Measurements from ENCODE around the gene MAP3K14.

MAP3K14 gene

DNA sequence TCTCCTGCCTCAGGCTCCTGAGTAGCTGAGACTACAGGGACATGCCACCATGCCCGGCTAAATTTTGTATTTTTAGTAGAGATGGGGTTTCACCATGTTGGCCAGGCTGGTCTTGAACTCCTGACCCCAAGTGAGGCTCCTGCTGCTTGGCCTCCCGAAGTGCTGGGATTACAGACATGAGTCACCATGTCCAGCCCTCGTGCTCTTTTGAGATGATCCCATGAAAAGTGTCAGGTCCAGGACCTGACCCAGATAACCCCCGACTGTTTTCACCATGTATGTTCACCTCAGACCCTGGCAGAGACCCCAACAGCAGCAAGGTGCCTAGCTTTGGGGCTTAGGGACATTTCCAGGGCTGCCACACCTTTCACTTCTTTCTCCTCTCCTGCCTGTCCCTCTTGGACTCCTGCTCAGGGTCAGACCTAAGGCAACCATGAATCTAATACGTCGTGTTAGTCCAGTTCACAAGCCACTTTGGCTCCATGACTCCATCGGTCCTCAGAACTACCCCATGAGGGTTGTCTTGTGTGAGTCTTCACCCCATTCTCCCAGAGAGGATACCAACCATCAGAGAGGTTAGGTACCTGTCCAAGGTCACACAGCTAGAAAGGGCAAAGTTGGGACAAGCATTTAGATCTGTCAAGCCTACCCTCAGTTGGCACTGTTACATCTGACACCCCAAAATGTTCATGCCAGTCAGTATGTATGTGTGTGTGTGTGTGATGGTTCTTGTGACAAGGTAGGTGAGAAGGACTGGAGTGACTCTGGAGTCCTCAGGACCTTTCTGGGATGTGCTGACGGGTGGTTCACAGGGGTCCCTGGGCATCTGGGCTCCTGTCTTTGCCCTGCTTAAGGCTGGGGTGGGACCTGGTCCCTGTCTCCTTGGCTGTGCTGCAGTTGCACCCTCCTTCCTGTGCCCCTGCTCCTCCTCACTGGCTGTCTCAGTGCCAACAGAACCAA lies 23.1 kb upstream of the MAP3K14 start:
- FAIRE-seq: no peak
- no peak for DNase-seq (ENCODE audit: low spot score)

DNA sequence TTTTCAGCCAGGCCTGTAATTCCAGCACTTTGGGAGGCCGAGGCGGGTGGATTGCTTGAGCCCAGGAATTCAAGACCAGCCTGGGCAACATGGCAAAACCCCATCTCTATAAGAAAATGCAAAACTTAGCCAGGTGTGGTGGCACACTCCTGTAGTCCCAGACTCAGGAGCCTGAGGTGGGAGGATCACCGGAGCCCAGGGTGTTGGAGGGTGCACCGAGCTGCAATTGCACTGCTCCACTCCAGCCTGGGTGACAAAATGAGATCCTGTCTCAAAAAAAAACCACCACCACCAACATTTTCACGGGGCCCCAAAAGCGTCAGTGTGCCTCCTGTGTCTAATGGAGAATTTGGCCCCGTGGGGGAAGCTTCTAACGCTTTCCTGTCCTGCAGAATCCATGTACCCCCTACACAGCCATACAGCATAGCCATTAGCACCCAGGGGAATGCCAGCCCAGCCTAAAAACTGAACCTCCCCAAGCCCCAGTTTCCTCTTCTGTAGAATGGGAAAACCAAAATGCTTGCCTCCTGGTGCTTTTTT lies 22.2 kb upstream of the MAP3K14 start:
- no peak for FAIRE-seq

DNA sequence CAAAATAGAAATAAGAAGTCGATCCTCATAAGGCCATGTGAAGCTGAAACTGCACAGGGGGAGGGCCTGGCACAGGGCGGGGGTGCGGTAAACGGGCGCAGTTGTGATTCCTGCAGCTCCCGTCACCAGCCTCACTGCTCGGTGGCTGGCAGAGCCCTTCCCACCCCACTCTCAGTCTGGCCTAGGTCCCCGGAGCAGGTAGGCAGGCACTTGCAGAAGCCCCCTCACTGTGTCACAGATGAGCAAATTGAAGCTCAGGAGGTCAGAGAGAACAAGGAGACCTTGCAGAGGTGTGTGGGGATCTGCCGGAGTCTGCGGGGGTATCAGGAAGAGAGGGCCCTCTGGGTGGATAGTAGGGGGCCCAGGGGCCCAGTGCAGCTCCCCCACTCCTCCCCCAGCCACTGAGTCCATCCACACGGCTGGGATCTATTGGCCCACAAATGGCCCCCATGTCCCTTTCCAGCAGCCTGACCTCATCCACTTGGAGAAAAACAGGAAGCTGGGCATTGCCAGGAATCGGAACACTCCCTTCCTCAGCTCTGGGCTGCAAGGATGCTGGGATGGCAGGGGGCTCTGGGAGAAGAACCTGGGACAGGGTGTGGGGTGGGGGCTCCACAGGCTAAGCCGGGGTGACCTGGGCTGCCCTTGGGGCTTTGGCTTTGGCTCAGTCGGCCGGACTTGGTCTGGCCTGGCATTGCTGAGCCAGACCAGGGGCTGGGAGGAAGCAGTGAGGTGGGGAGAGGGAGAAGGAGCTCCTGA lies 21.4 kb upstream of the MAP3K14 start:
- FAIRE-seq: no peak
- no peak for DNase-seq (ENCODE audit: low spot score)

More for the DNA sequence above, 22.2 kb upstream of the MAP3K14 start:
- no peak for DNase-seq (ENCODE audit: low spot score)

DNA sequence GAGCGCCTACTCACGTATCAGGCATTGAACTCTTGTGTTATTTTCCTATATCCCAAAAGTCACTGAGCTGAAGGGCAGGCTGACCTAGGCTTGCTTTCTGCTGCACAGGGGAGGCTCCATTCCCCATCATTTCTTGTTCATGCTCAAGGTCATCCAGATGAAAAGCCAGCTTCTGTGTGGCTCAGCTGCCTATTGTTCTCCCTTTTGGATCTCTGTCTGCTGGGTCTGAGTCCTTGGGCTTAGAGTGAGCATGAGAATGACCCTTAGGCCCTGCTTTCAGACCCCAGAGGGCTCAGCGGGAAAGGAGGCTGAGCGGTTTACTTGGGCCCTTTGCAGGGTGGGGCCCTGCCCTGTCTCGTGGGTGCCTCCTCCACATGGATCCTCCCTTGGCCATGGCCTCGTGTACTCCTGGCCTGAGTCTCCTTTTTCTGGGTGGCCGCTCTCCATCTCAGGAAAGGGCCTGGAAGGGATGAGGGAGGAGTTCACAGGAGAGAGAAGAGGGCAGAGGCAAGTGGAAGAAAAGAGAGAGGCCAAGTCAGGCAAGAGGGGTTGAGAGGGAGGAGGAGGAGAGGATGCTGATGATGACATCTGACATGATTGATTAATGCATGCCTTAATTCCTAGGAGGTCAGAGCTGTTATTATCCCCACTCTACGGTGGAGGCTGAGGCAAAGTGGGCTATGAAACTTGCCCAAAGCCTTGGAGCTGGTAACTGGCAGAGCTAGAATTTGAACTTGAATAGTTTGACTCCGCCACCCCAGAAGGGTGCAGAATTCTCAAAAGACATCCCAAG lies 19.8 kb upstream of the MAP3K14 start:
- FAIRE-seq: no peak

DNA sequence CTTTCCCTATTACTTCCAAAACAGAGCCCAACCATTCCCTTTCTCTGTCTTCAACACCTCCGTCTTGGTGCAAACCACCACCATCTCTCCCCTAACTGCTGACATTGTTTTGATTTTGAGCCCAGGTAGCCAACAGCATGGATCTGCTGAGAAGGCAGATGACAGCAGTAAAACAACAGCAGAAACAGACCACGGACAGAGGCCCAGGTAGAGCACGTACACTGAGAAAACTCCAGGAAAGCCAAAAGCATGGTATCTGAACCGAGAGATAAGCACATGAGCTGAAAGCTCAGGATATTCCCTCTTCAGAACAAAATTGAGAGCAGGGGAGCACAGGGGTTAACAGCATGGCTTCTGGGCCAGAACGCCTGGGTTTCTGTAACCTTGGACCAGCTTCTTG lies 18.9 kb upstream of the MAP3K14 start:
- FAIRE-seq: no peak
- DNase-seq (ENCODE audit: low spot score): no peak

More for the DNA sequence above, 19.8 kb upstream of the MAP3K14 start:
- DNase-seq (ENCODE audit: low spot score): no peak

DNA sequence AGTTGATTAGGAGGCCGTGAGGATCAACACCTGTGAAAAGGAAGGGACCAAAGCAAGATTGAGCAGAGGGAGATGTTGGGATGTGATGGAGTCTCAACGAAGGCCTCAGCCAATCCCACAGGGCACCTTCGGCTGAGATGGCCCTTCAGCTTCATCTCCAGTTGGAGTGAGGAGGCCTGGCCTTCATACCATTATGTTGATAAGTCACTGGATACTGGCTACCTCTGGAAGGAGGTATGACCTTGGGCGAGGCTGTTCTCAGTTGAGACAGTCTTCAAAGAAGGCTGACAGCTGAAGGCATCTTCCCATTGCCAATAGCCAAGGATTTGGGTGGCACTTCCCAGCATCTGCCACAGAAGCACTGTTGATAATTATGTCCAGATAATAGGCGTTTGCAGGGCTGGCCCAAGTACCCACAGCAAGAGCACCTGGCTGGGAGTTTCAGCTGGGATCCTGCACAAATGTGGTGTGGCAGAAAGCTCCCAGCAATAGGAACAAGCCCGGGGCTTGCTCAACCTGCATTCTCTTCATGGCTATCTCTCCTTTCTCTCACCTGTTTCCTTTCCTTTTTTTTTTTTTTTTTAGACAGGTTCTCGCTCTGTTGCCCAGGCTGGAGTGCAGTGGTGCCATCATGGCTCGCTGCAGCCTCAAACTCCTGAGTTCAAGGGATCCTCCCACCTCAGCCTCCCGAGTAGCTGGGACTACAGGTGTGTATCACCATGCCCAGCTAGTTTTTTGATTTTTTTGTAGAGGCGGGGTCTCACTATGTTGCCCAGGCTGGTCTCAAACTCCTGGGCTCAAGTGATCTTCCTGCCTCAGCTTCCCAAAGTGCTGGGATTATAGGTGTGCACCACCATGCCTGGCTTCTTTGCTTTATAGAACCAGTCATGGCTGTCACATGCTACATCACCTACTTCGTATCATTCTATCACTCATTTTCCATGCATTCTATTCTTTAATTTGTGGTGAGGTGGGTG lies 18.2 kb upstream of the MAP3K14 start:
- FAIRE-seq (no peak), DNase-seq (ENCODE audit: low spot score) (no peak)

DNA sequence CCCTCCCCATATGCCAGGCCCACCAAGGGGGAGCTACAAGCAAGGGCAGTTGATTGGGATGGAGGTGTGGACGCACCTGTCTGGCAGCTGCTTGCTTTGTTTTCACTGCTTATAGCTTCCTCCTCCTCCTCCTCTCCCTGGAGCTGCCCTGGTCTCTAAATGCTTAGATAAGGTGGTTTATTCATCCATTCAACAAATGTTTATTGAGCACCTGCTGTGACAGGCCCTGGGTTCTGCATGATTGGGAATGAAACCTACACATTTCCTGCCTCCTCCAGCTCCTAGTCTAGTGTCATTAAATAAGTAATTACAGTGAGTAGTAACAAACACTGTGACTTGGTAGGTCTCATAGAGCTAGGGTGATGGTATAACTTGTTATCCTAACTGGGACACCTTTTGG lies 17.4 kb upstream of the MAP3K14 start:
- FAIRE-seq (no peak), DNase-seq (ENCODE audit: low spot score) (peak; percentile 13)

DNA sequence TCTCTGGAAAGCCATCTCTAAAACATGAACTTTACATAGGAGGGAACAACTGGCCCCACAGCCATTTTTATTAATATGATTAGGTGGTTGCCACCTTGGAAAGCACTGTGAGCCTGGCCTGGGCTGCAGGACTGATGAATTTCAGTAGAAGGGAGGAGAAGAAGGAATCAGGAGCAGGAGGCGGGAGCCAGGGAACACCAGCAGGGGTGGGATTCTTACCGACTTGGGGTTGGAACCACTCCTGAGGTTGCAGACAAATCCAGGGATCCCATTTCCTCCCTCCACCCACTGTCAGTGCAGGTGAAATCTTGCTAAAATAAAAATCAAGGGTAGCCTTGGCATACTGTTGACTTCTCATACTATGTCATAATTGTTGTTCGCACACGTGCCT lies 16.9 kb upstream of the MAP3K14 start:
- no peak for FAIRE-seq

DNA sequence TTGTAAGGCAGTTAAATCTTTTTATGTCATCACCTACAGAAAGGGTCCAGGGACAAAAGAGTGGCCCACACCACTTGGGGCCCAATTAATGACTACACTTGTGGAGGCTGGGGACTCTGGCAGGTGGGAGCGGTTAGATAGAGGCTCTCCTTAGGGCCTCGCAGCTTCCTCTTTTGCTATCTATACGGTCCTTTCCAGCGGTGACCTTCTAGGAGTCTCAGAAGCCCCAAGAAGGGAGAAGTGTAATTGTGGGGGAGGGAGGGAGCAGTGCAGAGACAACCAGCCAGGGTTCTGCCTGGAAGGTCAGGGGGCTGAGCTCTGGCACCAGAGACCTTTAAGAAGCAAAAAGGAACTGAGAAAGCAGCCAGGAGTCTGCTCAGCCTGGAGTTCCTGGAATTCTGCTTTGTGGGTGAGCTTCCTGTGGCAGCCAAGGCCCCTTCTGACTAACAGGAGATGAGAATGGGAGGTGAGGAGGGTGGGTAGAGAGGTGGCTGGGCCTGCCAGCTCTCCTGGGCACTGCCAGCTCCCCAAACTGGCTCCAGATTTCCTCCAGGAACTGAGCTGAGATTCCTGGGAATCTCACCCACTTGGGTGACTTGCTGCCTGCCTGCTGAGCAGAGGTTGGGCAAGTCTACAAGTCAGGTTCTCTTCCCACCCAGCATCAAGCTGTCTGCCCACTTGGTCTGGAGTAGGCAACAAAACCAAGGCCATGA lies 16.3 kb upstream of the MAP3K14 start:
- no peak for FAIRE-seq
- peak; percentile 19 for DNase-seq (ENCODE audit: low spot score)

More for the DNA sequence above, 16.9 kb upstream of the MAP3K14 start:
- no peak for DNase-seq (ENCODE audit: low spot score)

DNA sequence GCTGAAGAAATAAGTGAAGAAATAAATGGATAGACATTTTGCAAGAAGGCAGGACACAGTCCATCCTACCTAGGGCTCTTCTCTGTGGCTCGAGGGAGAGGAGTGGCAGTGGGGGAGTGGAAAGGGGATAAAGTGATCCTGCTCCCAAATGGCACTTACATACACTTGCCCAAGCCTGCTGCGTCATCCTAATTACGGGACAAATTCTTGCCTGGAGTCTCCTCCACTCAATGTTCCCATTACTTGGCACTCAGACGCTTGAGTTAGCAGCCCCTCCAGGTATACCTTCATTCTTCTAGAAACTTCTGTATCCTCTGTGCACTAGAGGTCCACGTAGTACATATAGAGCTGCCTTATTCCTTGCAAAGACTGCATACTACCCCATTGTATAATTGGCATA lies 15.7 kb upstream of the MAP3K14 start:
- FAIRE-seq: no peak
- no peak for DNase-seq (ENCODE audit: low spot score)

DNA sequence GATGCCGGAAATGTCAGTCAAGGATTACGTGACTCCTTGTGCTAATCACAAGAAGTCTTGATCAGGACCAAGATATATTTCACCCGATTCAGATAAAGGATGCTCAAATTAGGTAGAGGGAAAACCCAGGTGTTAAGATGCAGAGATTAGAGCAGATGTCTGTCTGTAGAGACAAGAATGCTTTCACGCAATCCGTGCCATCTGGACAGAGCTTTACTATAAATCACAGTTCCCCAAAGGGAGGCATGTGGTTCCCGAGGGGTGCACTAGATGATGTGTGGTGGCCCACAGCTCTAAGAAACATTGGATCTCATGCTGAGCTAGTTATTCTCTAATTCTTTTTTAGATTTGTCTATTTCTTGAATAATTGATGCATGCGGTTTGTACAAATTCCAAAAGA lies 9.8 kb upstream of the MAP3K14 start:
- DNase-seq (ENCODE audit: low spot score): no peak
- no peak for FAIRE-seq

DNA sequence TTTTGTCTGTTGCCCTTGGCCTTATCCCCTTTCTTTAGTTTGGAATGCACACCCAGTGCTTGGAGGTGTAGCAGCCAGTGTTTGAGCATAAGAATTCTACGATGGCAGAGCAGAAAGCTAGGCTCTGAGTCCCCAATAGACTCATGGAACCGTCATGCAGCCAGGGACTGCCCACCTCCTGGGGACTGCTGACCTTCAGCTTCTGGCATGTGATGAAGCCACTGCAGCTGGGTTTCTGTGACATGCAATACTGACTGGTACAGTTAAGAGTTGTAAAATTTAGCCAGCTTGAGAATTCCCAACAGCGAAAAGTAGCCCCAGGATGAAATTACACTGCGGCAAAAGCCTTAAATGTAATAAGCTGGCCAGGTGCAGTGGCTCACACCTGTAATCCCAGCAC lies 9.0 kb upstream of the MAP3K14 start:
- FAIRE-seq (no peak), DNase-seq (ENCODE audit: low spot score) (peak; percentile 19)

DNA sequence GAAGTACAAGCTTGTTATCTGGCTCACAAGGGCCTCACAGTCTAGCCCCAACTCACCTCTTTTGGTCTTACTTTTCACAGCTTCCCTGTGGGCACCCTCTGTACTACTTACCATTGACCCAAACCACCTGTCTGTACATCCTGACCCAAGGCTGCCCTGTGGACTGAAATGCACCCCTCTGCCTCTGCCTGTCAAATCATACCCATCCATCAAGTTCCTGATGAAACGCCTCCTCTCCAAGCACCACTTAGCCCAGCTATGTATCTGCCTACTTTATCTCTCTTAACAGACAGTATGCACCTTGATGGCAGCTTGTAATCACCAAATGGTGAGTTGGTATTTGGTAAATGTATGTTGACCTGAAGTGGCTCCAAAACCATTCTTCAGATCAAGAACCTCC lies 7.5 kb upstream of the MAP3K14 start:
- DNase-seq (ENCODE audit: low spot score): no peak
- FAIRE-seq: no peak

DNA sequence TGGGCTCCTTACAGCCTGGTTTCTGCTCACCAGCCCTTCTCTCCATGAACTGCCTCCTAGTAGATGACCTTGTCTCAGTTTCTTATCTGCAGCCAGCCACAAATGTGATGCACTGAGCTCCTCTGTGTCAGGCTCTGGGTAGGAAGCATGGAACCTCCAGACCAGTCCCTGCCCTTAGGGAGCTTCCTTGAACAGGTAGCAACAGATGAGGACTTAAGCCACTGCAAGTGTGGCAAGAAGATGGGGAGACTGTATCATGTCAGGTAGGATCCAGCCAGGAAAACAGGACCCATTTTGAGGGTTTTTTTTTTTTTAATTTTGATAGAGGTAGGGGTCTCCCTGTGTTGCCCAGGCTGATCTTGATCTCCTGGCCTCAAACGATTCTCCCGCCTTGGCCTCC lies 5.3 kb upstream of the MAP3K14 start:
- FAIRE-seq: no peak

DNA sequence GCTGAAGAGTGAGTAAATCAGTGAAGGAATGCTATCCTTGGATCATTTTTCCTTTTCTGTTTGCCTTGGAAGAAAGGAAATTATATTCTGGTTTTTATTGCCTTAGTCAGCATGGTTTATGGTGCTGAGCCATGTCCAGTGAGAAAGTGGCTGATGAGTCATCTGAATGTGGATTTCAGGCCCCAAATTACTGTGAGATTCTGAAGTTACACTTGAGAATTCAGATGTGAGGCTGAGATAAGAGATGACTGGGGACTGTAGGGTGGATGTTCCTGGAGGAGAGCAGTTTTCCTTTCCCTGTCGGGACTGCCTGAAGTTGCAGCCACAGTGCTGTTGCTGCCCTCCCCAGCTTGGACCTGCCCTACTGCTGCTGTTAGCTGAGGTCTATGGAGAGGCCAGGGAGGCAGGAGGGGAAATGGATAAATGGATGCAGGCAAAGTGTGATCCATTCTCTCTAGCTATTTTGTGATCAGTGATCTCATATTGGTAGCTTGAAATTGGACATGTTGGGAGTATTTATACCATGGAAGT lies 4.2 kb upstream of the MAP3K14 start:
- FAIRE-seq: peak; percentile 98
- DNase-seq (ENCODE audit: low spot score): peak; percentile 99

More for the DNA sequence above, 5.3 kb upstream of the MAP3K14 start:
- DNase-seq (ENCODE audit: low spot score): no peak

DNA sequence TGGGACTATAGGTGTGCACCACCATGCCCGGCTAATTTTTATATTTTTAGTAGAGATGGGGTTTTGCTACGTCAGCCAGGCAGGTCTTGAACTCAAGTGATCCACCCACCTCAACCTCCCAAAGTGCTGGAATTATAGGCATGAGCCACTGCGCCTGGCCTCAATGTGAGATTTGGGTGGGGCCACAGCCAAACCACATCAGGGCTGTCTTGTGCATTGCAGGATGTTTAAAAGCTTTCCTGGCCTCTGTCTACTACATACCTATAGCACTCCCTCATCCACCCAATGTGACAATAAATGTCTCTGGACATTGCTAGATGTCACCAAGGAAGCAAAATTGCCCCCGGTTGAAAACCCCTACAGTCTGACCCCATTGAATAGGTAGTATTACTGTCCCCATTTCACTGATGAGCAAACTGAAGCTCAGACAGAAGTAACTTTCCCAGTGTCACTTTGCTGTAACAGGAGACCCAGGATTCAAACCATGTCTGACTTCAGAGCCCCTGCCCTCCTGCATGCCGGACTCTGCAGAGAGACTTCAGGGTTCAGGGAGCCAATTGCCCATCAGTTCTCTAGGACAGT lies 3.6 kb upstream of the MAP3K14 start:
- DNase-seq (ENCODE audit: low spot score) (peak; percentile 68), FAIRE-seq (peak; percentile 32)

DNA sequence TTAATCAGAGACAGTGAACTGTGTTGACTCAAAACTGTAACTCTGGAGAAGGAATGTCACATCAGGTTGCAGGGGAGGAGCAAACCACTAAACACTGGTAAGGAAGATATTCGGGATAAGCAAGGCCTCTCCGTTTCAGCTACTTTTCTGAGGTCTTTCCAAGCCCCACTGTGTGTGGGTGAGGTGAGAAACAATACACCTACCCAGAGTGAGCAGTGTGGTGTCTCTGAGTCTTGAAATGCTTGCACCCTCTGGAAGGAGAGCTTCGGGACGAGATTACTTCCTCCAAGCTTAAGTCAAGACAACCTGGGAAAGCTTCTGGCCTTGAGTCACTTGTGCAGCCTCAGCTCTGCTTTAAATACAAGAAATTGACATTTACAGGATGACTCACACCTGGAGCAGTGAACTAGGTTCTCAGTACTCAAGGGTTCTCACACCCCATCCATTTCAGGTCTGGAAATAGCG lies 2.5 kb upstream of the MAP3K14 start:
- peak; percentile 68 for FAIRE-seq
- peak; percentile 85 for DNase-seq (ENCODE audit: low spot score)

DNA sequence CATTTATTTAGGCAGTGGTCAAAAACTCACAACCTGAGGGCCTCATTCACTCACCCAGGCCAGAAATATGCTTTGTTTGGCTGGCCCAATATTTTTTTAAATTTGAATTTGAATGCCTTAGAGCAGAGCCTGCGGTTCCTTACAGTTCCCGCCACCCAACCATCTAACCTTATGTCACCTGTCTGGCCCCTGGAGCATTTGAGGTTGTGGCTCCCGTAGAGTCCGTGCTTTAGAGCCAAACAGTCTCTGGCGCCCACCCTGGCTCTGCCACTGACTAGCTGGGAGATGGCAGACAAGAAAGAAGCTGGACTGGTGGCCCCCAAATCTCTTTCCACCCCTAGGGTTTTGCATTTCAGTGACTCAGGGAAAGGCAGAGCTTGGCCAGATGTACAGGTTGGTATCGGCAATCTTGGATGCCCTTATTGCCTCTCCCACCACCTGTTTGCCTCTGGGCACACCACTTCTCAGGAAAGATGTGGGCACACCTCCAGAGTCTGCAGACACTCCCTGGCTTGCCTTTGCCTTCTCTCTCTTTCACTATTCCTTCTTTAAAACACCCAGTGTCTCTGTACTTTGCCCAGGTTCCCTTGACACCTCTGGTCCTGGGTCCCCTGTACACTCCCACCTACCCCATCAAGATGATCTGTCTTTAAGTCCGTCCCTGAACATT lies 1.9 kb upstream of the MAP3K14 start:
- DNase-seq (ENCODE audit: low spot score) (no peak), FAIRE-seq (no peak)
